Right cardiac atrium (tissue), 5 donors: ENCODE results near the gene JSRP1. TPM values are rescaled to one million over a fixed set of nuclear protein-coding genes. Genes with fewer than 3 reads are reported as not detected.
A peak's percentile ranks its signal among the peaks of the same experiment; 100 is the strongest.

ENCODE experiments used
- ATAC-seq, 2 donors: fragments of 200-7000 bp; cut with Tn5 transposase; one replicate each; pipeline versions ENCODE4 v1.8.0 to v1.9.1; 2020; ENCODE audit warnings: moderate library complexity in 2 of 2, mild to moderate bottlenecking in 1 of 2
- DNase-seq, 3 donors: peaks; one replicate each; pipeline ENCODE4 v3.0.0-alpha.2; 2020
- H3K27ac ChIP-seq: one replicate; pipeline ENCODE4 v1.5.1; 2013; ENCODE audit warnings: mild to moderate bottlenecking, low read length, control low read depth, moderate library complexity
- H3K27me3 ChIP-seq: one replicate; pipeline ENCODE4 v1.6.1; 2013; ENCODE audit not compliant: control insufficient read depth, insufficient read depth
- H3K4me1 ChIP-seq: one replicate; pipeline ENCODE4 v1.6.1; 2013; ENCODE audit warnings: low read length; ENCODE audit not compliant: control insufficient read depth, insufficient read depth
- H3K4me3 ChIP-seq: one replicate; pipeline ENCODE4 v1.5.1; 2013; ENCODE audit warnings: low read length, control low read depth
- H3K9me3 ChIP-seq: one replicate; pipeline ENCODE4 v1.6.1; 2013; ENCODE audit warnings: low read length; ENCODE audit not compliant: control insufficient read depth
- WGBS: extraction: QIAGEN DNeasy Blood & Tissue Kit; methylation state at CpG from one replicate; pipeline ENCODE4 v1.1.7; 2013; 5-methylcytosine and 5-hydroxymethylcytosine counted together
- intact Hi-C, 4 donors: fragments of 100-400 bp; cut with DNase I; formaldehyde crosslinking; loops; one replicate each; pipeline versions ENCODE4 v1.11.0 to v1.14.0; 2022 to 2023
- long read RNA-seq, 4 donors: library from polyadenylated mRNA; unstranded; transcript quantifications; one replicate each; pipeline ENCODE4 v2.0.0, GENCODE V29; 2020 to 2021
- polyA plus RNA-seq: library from polyadenylated mRNA; stranded (reverse); fragments of 200-250 nt; gene quantifications from one replicate; pipeline ENCODE4 v1.2.3, GENCODE V29; 2013
- total RNA-seq, 4 donors: library from RNA; stranded (reverse); fragmentation: NEBNext Ultra II Directional; extraction: Animal tissue kit (Norgen Biotek cat#: 25700); gene quantifications; one replicate each; pipeline ENCODE4 v1.2.1, GENCODE V29; 2021
- donor health status: healthy with polysubstance abuse.
- donor health status: DM: no; HTN: yes; CAD: no.
- donor health status: DM: no; HTN: no; CAD: no.
- donor health status: DM: no; HTN: yes; CAD: no; lungs with severe emphysema.
- donor health status: DM: yes; HTN: yes; CAD: no.

The JSRP1 gene, protein sequence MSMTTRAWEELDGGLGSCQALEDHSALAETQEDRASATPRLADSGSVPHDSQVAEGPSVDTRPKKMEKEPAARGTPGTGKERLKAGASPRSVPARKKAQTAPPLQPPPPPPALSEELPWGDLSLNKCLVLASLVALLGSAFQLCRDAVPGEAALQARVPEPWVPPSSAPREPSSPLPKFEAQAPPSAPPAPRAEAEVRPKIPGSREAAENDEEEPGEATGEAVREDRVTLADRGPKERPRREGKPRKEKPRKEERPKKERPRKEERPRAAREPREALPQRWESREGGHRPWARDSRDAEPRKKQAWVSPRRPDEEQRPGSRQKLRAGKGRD
- total RNA-seq (not detected), polyA plus RNA-seq (0.75 TPM)
- long read RNA-seq, donor 1, partial matches to known transcripts: 1 of 2 reads
- long read RNA-seq, donor 1, other reads (novel, unspliced or antisense): 1 of 2 reads
- long read RNA-seq, donor 2: 0 reads
- long read RNA-seq, donor 3: 0 reads
- long read RNA-seq, donor 4: 0 reads

DNA sequence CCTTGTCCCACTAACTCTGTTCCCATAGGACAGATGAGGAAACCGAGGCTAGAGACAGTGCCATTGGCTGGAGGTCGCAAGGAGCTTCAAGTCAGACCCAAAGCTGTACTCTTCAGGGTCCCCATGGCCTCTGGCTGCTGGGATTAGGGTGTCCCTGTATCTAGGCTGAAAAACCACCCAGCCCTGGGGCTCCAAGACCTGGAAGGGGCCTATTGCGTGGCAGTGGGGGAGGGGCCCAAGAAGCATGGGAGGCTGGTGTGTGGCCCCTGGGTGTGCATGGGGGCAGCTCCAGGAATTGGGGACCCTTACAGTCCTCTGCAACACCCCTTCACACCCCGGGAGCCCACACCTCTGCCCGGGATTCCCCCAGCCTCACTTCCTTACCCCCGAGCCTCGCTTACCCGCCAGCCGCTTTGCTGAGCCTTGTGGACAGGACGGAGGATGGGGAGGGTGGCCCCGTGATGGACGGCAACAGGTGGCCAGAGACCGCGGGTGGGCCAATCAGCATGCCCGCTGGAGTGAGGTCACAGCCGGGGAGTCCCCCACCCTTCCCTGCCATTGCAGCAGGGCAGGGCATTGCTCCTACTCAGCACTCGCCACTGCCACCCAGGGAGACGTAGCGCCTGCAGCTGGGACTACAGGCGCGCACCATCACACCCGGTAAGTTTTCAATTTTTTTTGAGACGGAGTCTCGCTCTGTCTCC is at the start of gene JSRP1:
TSS of gene JSRP1 (minus strand) at position 436 of the 704 bp plus-strand sequence. CDS start 1,103 bp downstream, outside the sequence.
- Histone ChIP-seq H3K4me1 (peaks cover under 1% of the 10 kb centered on the region), H3K27ac (no peak within 1 kb of the TSS), H3K9me3 (no peaks in the 10 kb centered on the region), H3K27me3 (no peaks in the 10 kb centered on the region), H3K4me3 (no peak within 1 kb of the TSS)
- DNase-seq: peak in 1 of 3 donors; percentile 29
- 71% methylated on average over 24 of the region's 24 CpGs for WGBS
- intact Hi-C loops: no loop called here
- ATAC-seq: no peak

DNA sequence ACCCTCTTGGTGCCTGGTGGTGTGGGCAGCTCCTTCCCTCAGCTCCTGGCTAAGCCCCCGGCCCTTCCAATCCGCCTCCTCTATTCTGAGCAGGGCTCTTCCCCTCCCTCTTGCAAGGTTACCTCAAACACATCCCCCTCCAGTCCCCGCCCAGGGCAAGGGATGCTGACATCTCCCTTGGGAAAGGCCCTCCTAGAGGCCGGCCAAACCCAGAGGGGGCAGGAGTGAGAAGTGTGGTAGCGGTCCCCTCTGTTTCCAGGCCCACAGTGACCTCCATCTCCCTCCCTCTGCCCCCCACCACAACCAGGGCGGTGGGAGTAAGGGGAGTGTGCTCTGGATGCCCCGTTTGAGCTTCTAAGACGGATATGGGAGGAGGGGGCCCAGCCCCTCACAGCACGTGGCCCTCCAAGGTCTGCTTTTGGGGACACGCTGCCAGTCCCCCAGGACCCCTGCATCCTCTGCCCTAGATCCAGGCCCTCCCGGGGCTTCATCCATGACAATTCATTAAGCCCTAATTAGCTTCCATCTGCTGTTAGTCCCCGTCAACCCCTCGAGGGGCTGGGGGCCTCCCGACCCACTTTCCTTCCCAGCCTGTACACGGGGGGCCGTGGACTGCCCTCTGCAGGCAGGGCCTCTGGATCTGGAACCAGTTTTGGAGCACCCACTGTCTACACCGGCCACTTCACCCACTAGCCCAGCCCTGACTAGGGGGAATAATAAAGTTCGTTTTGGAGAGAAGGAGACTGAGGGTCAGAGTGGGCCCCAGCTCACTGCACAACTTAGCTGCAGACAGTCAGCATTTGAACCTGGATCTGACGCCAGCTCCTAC is 49.4 kb upstream of the JSRP1 start:
- ATAC-seq: no peak
- intact Hi-C loops: no loop called here
- Histone ChIP-seq H3K27ac (no peak overlapping the region), H3K4me1 (no peaks in the 10 kb centered on the region), H3K27me3 (no peaks in the 10 kb centered on the region), H3K9me3 (no peaks in the 10 kb centered on the region), H3K4me3 (no peak overlapping the region)
- WGBS: 76% methylated on average over 19 of the region's 19 CpGs
- DNase-seq: no peak

DNA sequence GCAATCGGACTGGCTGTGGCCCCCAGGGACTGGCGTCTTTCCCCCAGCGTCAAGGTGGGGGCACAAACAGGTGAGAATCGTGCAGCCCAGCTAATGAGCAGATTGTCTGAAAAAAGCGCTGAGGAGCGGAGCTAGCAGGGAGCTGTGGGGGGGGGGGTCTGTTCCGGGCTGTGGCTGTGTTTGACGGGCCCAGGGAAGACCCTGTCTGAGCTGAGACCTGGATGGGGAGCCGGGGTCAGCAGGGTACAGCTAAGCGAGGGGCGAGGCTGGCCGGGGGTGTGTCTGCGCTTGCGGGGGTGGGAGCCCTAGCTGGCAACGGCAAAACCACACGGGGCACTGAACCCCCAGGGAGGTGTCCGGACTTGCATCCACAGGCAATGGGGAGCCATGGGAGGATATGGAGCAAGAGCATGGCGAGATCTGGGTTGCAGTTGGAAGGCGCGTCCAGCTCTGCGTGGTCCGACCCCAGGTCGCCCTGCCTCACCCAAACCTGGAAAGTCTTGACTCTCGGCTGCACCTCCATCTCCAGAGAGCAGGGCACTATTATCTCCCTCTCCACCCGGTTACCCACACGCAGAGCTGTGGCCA is 47.1 kb upstream of the JSRP1 start:
- no peaks in the 10 kb centered on the region for H3K4me1 ChIP-seq
- no peaks in the 10 kb centered on the region for H3K9me3 ChIP-seq
- ATAC-seq (no peak), DNase-seq (no peak)
- H3K27ac ChIP-seq: no peak overlapping the region
- 75% methylated on average over 26 of the region's 26 CpGs for WGBS
- no peak overlapping the region for H3K4me3 ChIP-seq
- intact Hi-C loops: no loop called here
- no peaks in the 10 kb centered on the region for H3K27me3 ChIP-seq

DNA sequence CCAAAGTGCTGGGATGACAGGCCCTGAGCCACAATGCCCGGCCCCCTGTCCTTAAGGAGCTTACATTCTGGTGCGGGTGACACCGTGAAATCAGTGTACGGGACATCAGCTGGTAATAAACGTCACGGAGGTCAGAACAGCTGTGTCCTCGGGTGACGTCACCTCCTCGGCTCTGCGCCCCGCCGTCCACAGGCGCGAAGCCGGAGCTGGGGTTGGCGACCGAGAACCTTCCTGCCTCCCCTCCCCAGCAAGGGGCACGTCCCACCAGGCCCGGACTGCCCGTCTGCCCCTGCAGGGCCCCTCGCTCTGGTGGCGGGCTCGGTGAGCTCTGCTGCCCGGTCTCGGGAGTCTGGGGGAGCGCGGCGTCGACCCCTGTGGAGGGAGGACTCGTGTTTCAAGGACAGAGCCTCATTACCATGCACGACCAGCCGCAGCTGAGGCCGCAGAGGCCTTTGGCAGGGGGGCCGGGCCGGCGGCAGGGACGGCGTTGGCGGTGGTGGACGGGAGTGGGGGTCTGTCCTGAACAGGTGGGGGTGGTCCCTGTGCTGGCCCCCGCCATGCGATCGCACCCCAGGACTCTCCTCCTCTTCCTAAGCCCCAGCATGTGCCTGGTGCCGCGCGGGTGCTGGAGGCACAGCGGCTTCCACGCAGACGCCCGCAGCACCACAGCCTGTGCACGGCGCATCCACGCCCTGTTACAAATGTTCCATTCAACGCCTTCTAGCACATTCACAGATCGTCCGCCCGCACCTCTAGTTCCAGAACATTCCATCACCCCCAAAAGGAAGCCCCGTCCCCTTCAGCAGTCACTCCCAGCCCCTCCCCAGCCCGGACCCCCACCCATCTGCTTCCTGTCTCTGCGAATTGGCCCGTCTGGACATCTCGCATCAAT is 46.3 kb upstream of the JSRP1 start:
- H3K4me3 ChIP-seq: no peak overlapping the region
- H3K27me3 ChIP-seq: no peaks in the 10 kb centered on the region
- H3K27ac ChIP-seq: no peak overlapping the region
- no peaks in the 10 kb centered on the region for H3K9me3 ChIP-seq
- WGBS: 15% methylated on average over 62 of the region's 62 CpGs
- DNase-seq (peak; percentile 71 to 83 (median 82)), ATAC-seq (peak; percentile 54 to 72)
- no peaks in the 10 kb centered on the region for H3K4me1 ChIP-seq
- intact Hi-C loops: no loop called here

DNA sequence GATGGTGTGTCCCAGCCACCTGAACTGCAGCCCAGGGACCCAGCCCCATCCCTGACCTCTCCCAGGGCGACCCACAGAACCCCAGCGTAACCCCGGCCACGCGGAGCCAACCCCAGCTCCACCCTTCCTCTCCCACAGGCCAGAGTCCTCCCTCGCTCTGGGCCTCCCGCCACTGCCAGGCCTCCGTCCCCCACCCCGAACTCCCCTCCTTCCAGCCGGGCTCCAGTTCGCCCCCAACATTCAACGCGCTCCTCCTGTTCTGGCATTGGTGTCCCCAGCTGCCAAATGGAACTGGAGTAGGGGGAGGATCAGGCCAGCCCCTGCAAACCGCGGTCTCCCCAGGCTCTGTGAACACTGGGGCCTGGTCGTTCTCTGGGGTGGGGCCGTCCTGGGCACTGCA is 44.3 kb upstream of the JSRP1 start:
- intact Hi-C loops: no loop called here
- no peak for DNase-seq
- 67% methylated on average over 17 of the region's 17 CpGs for WGBS
- Histone ChIP-seq H3K4me3 (no peak overlapping the region), H3K27me3 (no peaks in the 10 kb centered on the region), H3K4me1 (no peaks in the 10 kb centered on the region), H3K27ac (no peak overlapping the region), H3K9me3 (no peaks in the 10 kb centered on the region)
- ATAC-seq: no peak

DNA sequence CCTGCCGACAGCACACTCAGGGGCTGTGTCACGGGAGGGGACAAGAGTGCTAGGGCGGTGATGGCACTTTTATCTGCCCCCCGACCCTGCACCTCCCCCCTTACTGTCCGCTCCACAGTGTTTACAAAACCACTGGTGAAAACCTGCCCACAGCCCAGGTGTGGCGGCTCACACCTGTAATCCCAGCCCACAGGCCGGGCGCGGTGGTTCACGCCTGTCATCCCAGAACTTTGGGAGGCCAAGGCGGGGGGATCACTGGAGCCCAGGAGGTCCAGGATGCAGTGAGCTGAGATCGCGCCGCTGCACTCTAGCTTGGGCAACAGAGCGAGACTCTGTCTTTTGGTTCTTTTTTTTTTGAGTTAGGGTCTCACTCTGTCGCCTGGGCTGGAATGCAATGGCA is 39.9 kb upstream of the JSRP1 start:
- Histone ChIP-seq H3K27me3 (no peaks in the 10 kb centered on the region), H3K4me1 (peaks cover 5% of the 10 kb centered on the region), H3K27ac (no peak overlapping the region), H3K4me3 (no peak overlapping the region), H3K9me3 (no peaks in the 10 kb centered on the region)
- no peak for DNase-seq
- intact Hi-C loops: no loop called here
- ATAC-seq: no peak
- 89% methylated on average over 16 of the region's 16 CpGs for WGBS

DNA sequence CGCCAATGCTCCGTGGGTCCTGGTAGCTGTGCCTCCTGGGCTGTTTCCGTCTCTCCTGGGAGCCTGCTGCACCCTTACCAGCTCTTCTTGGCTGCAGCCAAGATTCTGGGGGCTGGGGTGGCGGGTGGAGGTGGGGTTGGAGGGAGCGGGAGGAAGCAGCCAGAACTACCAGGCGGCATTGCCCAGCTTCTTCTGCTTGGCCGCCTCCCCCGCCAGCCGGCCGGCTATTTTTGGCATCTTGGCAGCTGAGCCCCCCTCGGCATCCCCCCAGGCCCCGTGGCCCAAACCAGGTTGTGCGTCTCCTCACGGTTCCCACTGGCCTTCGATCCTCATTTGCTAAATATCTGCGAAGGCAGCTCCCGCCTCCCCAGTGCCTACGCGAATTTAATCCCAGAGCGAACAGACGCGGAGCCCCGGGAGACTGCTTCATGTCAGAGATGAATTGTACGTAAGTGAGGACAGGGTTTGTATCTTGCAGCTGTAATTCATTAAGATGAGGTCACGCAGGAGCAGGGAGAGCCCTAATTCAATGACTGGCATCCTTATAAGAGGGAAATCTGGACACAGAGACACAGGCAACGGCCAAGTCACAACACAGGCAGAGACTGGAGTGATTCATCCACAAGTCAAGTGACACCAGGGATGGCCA is 38.6 kb upstream of the JSRP1 start:
- Histone ChIP-seq H3K4me3 (no peak overlapping the region), H3K9me3 (no peaks in the 10 kb centered on the region), H3K27me3 (no peaks in the 10 kb centered on the region), H3K27ac (peak overlapping the region; percentile 25), H3K4me1 (peaks cover 7% of the 10 kb centered on the region)
- intact Hi-C loops: no loop called here
- ATAC-seq (peak; percentile 67 to 77), DNase-seq (peak in 2 of 3 donors; percentile 63 to 77)
- 12% methylated on average over 26 of the region's 26 CpGs for WGBS

DNA sequence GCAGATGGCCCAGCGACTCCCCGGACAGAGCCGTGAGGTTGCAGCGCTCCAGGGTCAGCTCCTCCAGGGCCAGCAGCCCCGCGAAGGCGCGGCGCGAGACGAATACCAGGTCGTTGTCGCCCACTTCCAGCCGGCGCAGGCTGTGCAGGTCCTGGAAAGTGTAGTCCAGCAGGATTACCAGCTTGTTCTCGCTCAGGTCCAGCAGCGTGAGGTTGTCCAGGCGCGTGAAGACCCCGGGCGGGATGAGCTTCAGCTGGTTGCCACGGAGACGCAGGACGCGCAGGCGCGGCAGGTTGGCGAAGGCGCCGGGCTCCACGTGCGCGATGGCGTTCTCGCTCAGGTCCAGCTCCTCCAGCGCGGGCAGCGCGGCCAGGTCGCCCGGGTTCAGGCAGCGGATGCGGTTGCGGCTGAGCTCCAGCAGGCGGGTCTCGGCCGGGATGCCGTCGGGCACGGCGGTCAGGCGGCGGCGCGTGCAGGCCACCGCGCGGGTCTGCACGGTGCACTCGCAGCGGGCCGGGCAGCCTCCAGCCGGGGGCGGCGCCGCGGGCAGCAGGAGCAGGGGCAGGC is 35.1 kb upstream of the JSRP1 start:
- intact Hi-C loops: no loop called here
- Histone ChIP-seq H3K4me1 (peaks cover 7% of the 10 kb centered on the region), H3K27ac (no peak overlapping the region), H3K9me3 (no peaks in the 10 kb centered on the region), H3K27me3 (no peaks in the 10 kb centered on the region), H3K4me3 (no peak overlapping the region)
- WGBS: 17% methylated on average over 67 of the region's 67 CpGs
- DNase-seq (peak in 2 of 3 donors; percentile 48 to 56), ATAC-seq (no peak)

DNA sequence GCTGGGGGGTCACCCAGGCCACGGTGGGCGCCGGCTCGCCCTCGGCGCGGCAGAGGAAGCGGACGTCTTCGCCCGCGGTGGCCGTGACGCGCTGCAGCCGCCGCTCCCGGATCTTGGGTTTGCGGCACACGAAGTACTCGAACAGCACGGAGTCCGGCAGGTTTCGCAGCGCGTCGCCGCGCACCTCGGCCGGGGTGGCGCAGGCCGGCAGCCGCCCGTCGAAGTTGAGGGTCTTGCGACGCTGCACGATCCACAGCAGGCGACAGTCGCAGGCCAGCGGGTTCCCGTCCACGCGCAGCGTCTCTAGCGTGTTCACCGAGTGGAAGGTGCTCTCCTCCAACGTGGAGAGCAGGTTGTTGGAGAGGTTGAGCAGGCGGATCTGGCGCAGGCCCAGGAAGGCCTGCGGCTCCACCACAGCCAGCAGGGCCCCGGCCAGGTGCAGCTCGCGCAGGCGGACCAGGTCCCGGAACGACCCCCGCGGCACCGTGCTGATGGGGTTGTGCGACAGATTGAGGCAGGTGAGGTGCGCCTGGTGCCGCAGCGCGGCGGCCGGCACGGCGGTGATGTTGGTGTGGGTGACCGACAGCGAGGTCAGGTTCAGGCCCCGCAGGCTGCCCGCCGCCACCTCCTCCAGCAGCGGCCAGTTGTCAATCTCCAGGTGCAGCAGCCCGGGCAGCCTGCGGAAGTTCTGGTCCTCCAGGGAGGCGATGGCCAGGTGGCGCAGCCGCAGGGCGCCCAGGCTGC is 34.4 kb upstream of the JSRP1 start:
- WGBS: 3% methylated on average over 82 of the region's 82 CpGs
- H3K4me3 ChIP-seq: peak overlapping the region; percentile 12
- intact Hi-C loops: no loop called here
- DNase-seq (peak in 2 of 3 donors; percentile 56 to 57), ATAC-seq (no peak)
- no peaks in the 10 kb centered on the region for H3K9me3 ChIP-seq
- H3K27ac ChIP-seq: no peak overlapping the region
- H3K4me1 ChIP-seq: peaks cover 7% of the 10 kb centered on the region
- H3K27me3 ChIP-seq: no peaks in the 10 kb centered on the region
